Pancreas (tissue), 10 donors: ENCODE data around the gene RPTOR. TPM values are rescaled to one million over a fixed set of nuclear protein-coding genes. Genes with fewer than 3 reads are reported as not detected.

ENCODE experiments used
- ATAC-seq, 4 donors: fragments of 200-7000 bp; cut with Tn5 transposase; one replicate each; pipeline versions ENCODE4 v1.8.0 to v1.9.1; 2020; ENCODE audit warnings: mild to moderate bottlenecking in 4 of 4, moderate library complexity in 4 of 4
- DNase-seq, 6 donors: peaks; one replicate each; pipeline ENCODE4 v3.0.0-alpha.2; 2020
- FAIRE-seq: peaks from 2 replicates; lab custom pipeline; 2012; peaks lifted over from hg19 to GRCh38; lab: Jason Lieb, UNC
- H3K27ac ChIP-seq, 4 donors: fragments of 200-600 bp; sonication (generic); 1 replicate in 3 of 4; 2 replicates in 1 of 4; pipeline versions ENCODE4 v1.5.0 to v1.8.0; 2020
- H3K27me3 ChIP-seq, 4 donors: fragments of 200-600 bp; one replicate each; pipeline ENCODE4 v1.8.0; 2021
- H3K36me3 ChIP-seq, 3 donors: fragments of 200-600 bp; sonication (generic) in 1 of 3; one replicate each; pipeline versions ENCODE4 v1.5.0 to v1.8.0; 2020 to 2021
- H3K4me1 ChIP-seq, 3 donors: fragments of 200-600 bp; one replicate each; pipeline ENCODE4 v1.8.0; 2021
- H3K4me3 ChIP-seq, 4 donors: fragments of 200-600 bp; sonication (generic) in 2 of 4; one replicate each; pipeline versions ENCODE4 v1.5.0 to v1.8.0; 2020 to 2021
- H3K9me3 ChIP-seq, 4 donors: fragments of 200-600 bp; one replicate each; pipeline ENCODE4 v1.8.0; 2021
- CTCF ChIP-seq, 4 donors: fragments of 200-600 bp; sonication (generic) in 3 of 4; IDR thresholded peaks; one replicate each; pipeline versions ENCODE4 v1.5.0 to v1.8.0; 2021; ENCODE audit warnings: antibody characterized with exemption in 4 of 4
- WGBS, 2 donors: extraction: QIAGEN DNeasy Blood & Tissue Kit; methylation state at CpG; one replicate each; pipeline ENCODE4 v1.1.7; 2013; 5-methylcytosine and 5-hydroxymethylcytosine counted together
- intact Hi-C, 3 donors: fragments of 100-400 bp; cut with DNase I; formaldehyde crosslinking; loops; one replicate each; pipeline versions ENCODE4 v1.11.1 to v1.14.2; 2022
- polyA plus RNA-seq, 2 donors: library from polyadenylated mRNA; stranded (reverse); fragments of 200-250 nt; gene quantifications; one replicate each; pipeline ENCODE4 v1.2.3, GENCODE V29; 2013
- total RNA-seq, 6 donors: library from RNA; stranded (reverse); fragmentation: NEBNext Ultra II Directional in 4 of 6; extraction: Animal tissue kit (Norgen Biotek cat#: 25700) in 4 of 6; gene quantifications; one replicate each; pipeline versions ENCODE4 v1.2.1 to v1.2.4, GENCODE V29; 2021 to 2023
- donor health status: healthy with polysubstance abuse.
- donor health status: DM: no; HTN: no; CAD: no; lungs with moderate emphysema.
- donor health status: DM: no; HTN: no; CAD: no.
- donor health status: control.
- donor health status: control.
- donor health status: Bipolar disorder and iron deficiency.
- donor health status: DM: yes; HTN: yes; CAD: no.
- donor health status: DM: no; HTN: no; CAD: no.
- donor health status: DM: no; HTN: no; CAD: no.
- donor health status: DM: yes; HTN: yes; CAD: no.

RPTOR gene
- total and polyA plus RNA-seq, 8 donors = 5.0 to 18.9 (median 13.2) TPM

- FAIRE-seq (no peak), ATAC-seq (no peak), DNase-seq (no peak)
- 96 to 97% methylated on average over 10 of the region's 10 CpGs for WGBS, 2 donors
- no peaks in the 10 kb centered on the region for H3K9me3 ChIP-seq
- TF ChIP-seq CTCF (IDR thresholded peaks at IDR 0.05) = no peak
- H3K4me3 ChIP-seq = no peak overlapping the region
- no peak overlapping the region for H3K27ac ChIP-seq
- H3K36me3 ChIP-seq = no peaks in the 10 kb centered on the region
- intact Hi-C loops = no loop called here
- H3K27me3 ChIP-seq = no peaks in the 10 kb centered on the region
- H3K4me1 ChIP-seq = peaks cover 0 to 8% (median 6%) of the 10 kb centered on the region in 3 donors
Observed at GRCh38 chr17:80716986-80717719, 172.5 kb downstream of the RPTOR start.

- no peaks in the 10 kb centered on the region for H3K9me3 ChIP-seq
- no peak for DNase-seq
- ATAC-seq = no peak
- H3K27me3 ChIP-seq = no peaks in the 10 kb centered on the region
- 94% methylated on average over 7 of the region's 7 CpGs for WGBS, 2 donors
- FAIRE-seq = no peak
- no peak overlapping the region for H3K27ac ChIP-seq
- no peak overlapping the region for H3K4me3 ChIP-seq
- intact Hi-C loops = no loop called here
- TF ChIP-seq CTCF (IDR thresholded peaks at IDR 0.05) = no peak
- no peaks in the 10 kb centered on the region for H3K36me3 ChIP-seq
- peaks cover 0 to 8% (median 6%) of the 10 kb centered on the region in 3 donors for H3K4me1 ChIP-seq
Observed at GRCh38 chr17:80717720-80718083, 173.1 kb downstream of the RPTOR start.

- 94 to 97% methylated on average over 4 of the region's 4 CpGs for WGBS, 2 donors
- no peak for TF ChIP-seq CTCF (IDR thresholded peaks at IDR 0.05)
- DNase-seq = no peak
- FAIRE-seq = no peak
- Histone ChIP-seq H3K4me1 (peaks cover 0 to 8% (median 6%) of the 10 kb centered on the region in 3 donors), H3K27ac (no peak overlapping the region), H3K27me3 (no peaks in the 10 kb centered on the region), H3K36me3 (no peaks in the 10 kb centered on the region), H3K9me3 (no peaks in the 10 kb centered on the region), H3K4me3 (no peak overlapping the region)
- ATAC-seq = no peak
- intact Hi-C loops = no loop called here
Observed at GRCh38 chr17:80718428-80718827, 173.8 kb downstream of the RPTOR start.

GRCh38 chr17:80719449-80719848 lies 174.8 kb downstream of the RPTOR start:
- H3K4me3 ChIP-seq = no peak overlapping the region
- TF ChIP-seq CTCF (IDR thresholded peaks at IDR 0.05) = no peak
- no peaks in the 10 kb centered on the region for H3K27me3 ChIP-seq
- no peak for DNase-seq
- H3K4me1 ChIP-seq = peaks cover 0 to 8% (median 6%) of the 10 kb centered on the region in 3 donors
- ATAC-seq = no peak
- H3K27ac ChIP-seq = no peak overlapping the region
- no peak for FAIRE-seq
- H3K36me3 ChIP-seq = no peaks in the 10 kb centered on the region
- intact Hi-C loops = no loop called here
- 91 to 92% methylated on average over 9 of the region's 9 CpGs for WGBS, 2 donors
- H3K9me3 ChIP-seq = no peaks in the 10 kb centered on the region
